Stimulated activated CD4-positive, alpha-beta T cell treated with anti-CD3 and anti-CD28 coated beads, TNF-alpha, amount 100 ng/mL, for 48 hours (primary cell): ENCODE data around the gene EPAS1.
"Not testable (repeated sequence)": the region's sequence is repeated elsewhere in the genome, so short reads cannot be mapped to it uniquely, and the experiment has no call there.

Experiments
- DNase-seq, 3 donors: peaks; one replicate each; pipeline ENCODE4 v3.0.0-alpha.2; 2020; ENCODE audit warnings: low read depth in 3 of 3

EPAS1 gene

GRCh38 chr2:46383113-46383395 lies 85.8 kb downstream of the EPAS1 start:
- no peak for DNase-seq

DNA sequence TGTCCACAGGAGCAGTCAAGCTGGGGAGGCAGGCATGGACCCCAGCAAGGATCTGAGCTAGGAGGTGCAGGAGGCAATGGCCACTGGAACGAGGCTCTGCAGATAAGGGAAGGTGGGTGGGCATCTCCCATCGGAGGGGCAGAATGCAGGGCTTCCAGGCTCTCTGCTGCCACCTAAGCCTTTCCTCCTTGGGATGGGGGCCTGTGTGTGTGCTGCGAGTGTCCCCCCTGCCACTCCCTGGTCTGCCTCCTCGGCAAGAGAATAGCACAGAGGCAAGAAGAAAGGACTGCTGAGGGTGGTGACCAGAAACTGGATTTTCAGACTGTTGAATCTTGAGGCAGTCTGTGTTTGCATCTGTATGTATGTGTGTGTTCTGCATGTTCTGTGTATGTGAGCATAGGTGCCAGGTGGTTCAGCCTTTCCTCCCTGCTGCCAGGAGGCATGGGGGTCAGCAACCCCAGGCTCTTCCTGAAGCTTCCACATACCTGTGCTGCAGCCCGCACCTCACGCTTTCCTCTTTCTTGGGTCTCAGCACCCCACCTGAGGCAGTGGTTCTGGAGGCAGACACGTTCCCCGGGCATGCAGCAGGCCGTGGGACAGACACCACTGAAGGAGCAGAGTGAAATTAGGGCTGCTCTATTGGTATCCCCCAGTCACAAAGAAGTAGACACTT lies 86.7 kb downstream of the EPAS1 start:
- no peak for DNase-seq

GRCh38 chr2:46384457-46384815 lies 87.2 kb downstream of the EPAS1 start:
- no peak for DNase-seq

GRCh38 chr2:46385786-46386577 lies 88.8 kb downstream of the EPAS1 start:
- DNase-seq: no peak

- DNase-seq: no peak
Measured at GRCh38 chr2:46386763-46387162, 89.6 kb downstream of the EPAS1 start.

GRCh38 chr2:46387292-46387691 lies 90.1 kb downstream of the EPAS1 start:
- no peak for DNase-seq

- DNase-seq: no peak
Measured at GRCh38 chr2:46387886-46388515, 90.8 kb downstream of the EPAS1 start.

DNA sequence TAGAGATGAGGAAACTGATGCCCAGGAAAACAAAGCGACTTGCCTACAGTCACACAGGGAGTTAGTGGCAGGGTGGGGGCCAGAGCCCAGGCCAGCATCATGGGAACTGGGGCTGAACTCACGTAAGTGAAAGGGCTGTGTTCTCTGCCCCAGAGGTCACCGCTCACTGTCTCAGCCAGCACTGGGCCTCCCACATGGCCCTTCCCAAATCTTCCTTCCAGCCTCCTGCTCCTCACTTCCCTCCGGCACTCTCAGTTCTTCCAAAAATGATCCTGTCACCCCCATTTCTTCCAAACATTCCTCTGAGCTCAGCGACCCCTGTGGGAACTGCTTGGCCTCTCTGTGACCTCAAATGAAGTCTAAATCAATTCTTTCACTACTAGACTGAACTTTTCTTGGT lies 91.7 kb downstream of the EPAS1 start:
- no peak for DNase-seq

GRCh38 chr2:46389417-46389916 lies 92.3 kb downstream of the EPAS1 start:
- no peak for DNase-seq

DNA sequence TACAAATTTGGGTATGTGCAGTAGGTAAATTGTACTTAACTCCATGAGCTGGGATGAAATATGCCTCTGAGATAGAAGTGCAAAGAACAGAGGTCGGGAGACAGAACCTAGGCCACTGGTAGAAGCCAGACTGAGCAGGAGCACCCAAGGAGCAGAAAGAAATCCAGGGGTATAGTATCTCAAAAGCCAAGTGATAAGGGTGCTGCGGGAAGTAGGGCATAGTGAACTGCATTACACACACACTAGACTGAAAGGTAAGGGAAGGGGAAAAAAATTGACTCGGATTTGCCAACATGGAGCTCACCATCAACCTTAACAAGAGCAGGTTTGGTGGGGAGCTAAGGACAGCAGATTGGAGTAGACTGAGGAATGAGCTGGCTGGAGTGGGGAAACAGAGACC lies 92.8 kb downstream of the EPAS1 start:
- DNase-seq: no peak

GRCh38 chr2:46390901-46391395 lies 93.7 kb downstream of the EPAS1 start:
- no peak for DNase-seq

DNA sequence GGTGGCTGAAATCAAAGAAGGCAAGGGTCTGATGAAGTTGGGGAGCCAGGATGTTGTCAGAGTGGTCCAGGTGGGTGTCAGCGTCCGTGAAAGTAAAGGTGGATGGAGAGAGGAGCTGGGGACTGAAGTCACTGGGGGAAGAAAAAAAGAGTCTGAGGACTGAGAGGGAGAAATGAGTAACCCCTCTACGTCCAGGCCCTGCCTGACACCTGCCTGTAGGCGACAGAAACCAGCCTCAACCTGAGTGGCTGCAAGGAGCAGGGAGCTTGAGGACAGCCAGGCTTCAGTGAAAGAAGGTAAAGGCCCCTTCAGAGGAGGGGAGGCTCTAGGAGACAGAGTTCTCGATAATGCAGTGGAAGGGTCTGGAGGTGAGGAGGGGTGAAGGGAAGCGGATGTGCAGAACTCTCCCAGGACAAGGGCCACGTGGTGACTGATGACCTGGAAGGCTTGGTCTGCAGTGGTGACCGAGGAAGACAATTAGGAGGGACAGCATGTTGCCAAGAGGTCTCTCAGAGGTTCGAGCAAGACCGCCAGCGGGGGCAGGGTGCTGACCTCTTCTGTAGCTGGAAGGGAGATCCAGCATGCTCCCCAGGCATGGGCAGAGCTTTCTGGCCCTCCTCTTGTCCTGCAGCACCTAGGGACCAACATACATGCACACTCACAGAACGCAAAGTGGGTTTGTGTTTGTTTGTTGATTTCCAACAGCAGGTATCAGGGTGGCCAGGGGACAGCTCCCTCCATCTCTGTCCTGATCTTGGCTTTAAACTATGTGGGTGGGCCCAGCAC lies 95.5 kb downstream of the EPAS1 start:
- no peak for DNase-seq

DNA sequence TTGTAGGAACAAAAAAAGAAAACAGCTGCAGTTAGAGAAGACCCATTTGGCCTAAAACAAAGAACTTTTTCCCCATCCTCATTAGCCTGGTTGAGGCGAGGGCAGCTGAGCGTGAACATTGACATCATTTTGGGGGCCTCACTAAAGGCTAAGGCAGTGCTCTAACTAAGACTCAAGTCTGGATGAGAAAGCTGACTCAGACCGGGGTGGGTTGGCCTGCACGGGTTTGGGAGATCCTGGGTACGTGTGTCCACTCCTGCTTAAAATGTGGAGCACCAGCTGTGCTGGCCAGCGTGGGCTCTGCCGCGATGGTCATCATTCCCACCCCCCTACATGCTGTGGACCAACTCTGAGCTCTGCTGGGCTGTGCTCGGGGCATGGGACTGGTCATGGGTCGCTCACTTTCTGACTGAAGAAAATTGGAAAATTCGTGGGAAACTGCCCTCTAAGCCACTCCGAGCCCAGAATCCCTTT lies 96.2 kb downstream of the EPAS1 start:
- no peak for DNase-seq

GRCh38 chr2:46393865-46394264 lies 96.7 kb downstream of the EPAS1 start:
- DNase-seq: no peak

DNA sequence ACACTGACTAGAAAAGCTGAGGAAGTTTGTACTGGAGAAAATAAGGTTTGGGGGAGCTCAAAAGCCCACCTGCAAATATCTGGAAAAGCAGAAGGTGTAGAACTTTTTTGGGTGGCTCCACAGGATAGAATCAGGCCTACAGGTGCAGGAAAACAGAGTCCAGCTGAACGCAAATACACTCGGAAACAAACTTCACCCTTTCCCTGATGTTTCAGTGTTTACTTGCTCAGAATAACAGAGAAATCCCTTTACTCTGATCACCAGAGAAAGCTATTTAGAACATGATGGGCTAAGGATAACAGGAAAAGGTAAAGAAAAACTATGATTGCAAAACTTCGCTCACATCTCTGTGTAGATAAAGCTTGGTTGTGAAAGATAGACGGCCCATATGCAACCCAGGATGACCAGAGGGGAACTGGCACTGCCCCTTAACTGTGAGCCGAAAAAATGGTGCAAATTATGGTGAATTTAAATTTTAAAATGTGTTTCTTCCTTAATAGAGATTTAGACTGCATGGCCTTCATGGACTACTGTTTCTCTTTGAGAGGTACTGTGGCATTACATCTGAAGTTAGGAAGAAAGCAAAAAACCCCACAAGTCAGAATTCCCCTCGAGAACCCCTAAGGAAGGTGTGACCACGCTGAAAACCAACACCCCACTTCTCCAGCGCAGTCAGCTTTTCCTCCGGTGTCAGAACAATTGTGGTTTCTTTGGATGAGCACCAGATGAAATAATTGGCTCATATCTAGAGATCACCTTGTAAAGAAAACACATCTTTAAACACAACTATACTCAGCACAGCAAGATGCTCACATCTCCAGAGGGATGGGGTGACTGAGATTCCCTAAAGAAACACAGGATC lies 97.7 kb downstream of the EPAS1 start:
- DNase-seq: peak in 1 of 3 donors; percentile 10

GRCh38 chr2:46395730-46396129 lies 98.5 kb downstream of the EPAS1 start:
- not testable (repeated sequence) for DNase-seq

GRCh38 chr2:46400016-46400415 lies 102.8 kb downstream of the EPAS1 start:
- no peak for DNase-seq

DNA sequence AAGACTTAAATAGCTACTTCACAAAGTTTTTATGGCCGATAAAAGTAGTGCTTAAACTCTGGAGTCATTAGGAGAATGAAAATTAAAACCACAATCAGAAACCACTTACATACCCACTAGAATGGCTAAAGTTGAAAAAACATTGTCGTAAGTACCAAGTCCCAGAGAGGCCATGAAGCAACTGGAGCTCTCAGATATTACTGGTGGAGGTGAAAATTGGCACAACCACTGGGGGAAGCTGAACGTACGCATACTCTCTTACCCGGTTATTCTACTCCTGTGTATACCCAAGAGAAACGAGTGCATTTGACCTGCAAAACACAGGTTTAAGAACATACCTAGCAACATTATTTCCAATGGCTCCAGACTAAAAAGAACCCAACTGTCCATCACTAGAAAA lies 105.7 kb downstream of the EPAS1 start:
- DNase-seq: no peak

DNA sequence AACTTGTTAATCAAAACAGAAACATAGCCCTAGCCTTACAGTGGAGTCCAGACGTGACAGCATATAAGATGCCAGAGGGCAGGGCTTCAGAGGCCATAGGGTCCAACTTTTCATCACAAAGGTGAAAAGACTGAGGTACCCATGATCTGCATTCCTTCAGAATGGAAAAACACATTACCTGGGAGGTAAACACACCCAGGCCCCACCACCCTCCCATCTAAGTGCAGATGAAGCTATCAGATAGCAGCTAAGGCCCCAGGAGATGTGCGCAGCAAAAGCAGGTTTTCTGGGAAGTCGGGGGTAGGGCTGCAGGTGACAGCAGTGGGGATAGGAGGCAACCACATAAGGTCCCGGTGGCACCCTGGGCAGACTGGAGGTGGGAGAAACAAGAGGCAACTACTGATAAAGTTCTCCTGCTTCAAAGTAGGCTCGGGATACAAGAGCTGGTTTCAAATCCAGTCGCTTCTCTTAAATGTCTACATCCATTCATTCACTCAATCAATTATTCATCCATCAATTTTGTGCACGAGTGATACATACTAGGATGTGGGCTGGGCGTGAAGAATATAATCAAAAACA lies 107.1 kb downstream of the EPAS1 start:
- DNase-seq: no peak

DNA sequence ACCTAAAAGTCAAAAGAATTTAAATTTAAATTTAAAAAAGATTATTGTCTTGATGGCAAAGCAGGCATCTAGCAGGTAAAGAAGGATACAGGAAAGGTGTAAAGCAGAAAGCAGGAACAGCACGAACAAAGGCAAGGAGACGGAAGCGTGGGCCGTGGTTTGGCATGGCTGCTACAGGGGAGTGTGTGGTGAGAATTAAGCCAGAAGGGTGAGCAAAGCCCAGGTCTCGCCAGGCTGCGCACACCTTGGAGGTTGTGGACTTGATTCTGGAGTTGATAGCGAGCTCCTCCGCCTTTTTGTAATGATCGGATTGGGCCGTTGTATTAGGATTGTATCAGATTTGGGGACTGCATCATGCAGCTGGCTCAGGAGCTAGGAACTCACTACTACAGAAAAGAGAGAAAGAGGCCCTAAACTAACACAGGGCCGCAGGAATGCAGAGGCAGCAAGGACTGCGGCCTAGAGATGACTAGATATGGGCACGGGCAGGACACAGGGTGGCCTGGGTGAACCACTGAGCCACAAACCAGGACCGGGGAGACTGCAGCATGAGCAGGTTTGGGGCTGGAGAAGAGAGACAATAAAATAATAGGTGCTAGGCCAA lies 110.7 kb downstream of the EPAS1 start:
- DNase-seq: no peak
